SK-N-SH (cell line): ENCODE results near the gene DOK7. TPM values are rescaled to one million over a fixed set of nuclear protein-coding genes. Genes with fewer than 3 reads are reported as not detected.

Source experiments
- CTCF ChIA-PET: fragments of 300-600, 350-600 bp; formaldehyde crosslinking; extraction: SDS; loops from one replicate; lab custom pipeline; 2021; lab: Yijun Ruan, JAX
- POLR2A ChIA-PET: fragments of 350-600 bp; sonication (Branson Sonifier 250); formaldehyde crosslinking; extraction: SDS; loops from one replicate; lab custom pipeline; 2020; ENCODE audit warnings: antibody characterized with exemption, inconsistent platforms; lab: Yijun Ruan, JAX
- DNase-seq: peaks from one replicate; pipeline ENCODE4 v3.0.0; 2012
- H2AFZ ChIP-seq: fragments of 200-600 bp; sonication (generic); 2 replicates; pipeline ENCODE4 v1.8.1; 2016; ENCODE audit warnings: antibody characterized with exemption, mild to moderate bottlenecking, low read depth
- H3F3A ChIP-seq: fragments of 200-600 bp; sonication (generic); replicated peaks from 2 replicates; pipeline ENCODE3; 2016; ENCODE audit warnings: antibody characterized with exemption, mild to moderate bottlenecking; ENCODE audit not compliant: insufficient read depth
- H3K27ac ChIP-seq, 2 experiments: fragments of 200-500 bp in 1 of 2; fragments of 200-600 bp in 1 of 2; sonication (Bioruptor generic) in 1 of 2; sonication (generic), shearing (Covaris generic) in 1 of 2; 2 replicates each; pipeline versions ENCODE4 v1.5.1 to v1.6.1; 2014 to 2016; ENCODE audit warnings: low read depth in 2 of 2, inconsistent platforms in 1 of 2, low read length in 1 of 2, mild to moderate bottlenecking in 1 of 2, mixed read lengths in 1 of 2
- H3K27me3 ChIP-seq: fragments of 200-600 bp; sonication (generic), shearing (Covaris generic); 2 replicates; pipeline ENCODE4 v1.6.1; 2016; ENCODE audit warnings: mixed run types; ENCODE audit not compliant: insufficient read depth
- H3K36me3 ChIP-seq, 2 experiments: fragments of 200-500 bp in 1 of 2; fragments of 200-600 bp in 1 of 2; sonication (Bioruptor generic) in 1 of 2; sonication (generic) in 1 of 2; replicated peaks in 1 of 2; 2 replicates each; pipeline versions ENCODE3 to v1.5.1; 2014 to 2016; ENCODE audit warnings: low read length in 1 of 2, mild to moderate bottlenecking in 1 of 2; ENCODE audit not compliant: insufficient read depth in 2 of 2, control insufficient read depth in 1 of 2
- H3K4me1 ChIP-seq, 2 experiments: fragments of 200-500 bp in 1 of 2; fragments of 200-600 bp in 1 of 2; sonication (Bioruptor generic) in 1 of 2; sonication (generic), shearing (Covaris generic) in 1 of 2; 2 replicates each; pipeline versions ENCODE4 v1.5.1 to v1.6.1; 2014 to 2016; ENCODE audit warnings: low read depth in 1 of 2, low read length in 1 of 2, mixed run types in 1 of 2; ENCODE audit not compliant: insufficient read depth in 2 of 2, control insufficient read depth in 1 of 2
- H3K4me2 ChIP-seq: fragments of 200-600 bp; sonication (generic), shearing (Covaris generic); 2 replicates; pipeline ENCODE4 v1.6.1; 2017; ENCODE audit warnings: mixed run types
- H3K4me3 ChIP-seq, 2 experiments: fragments of 200-500 bp in 1 of 2; fragments of 200-600 bp in 1 of 2; sonication (Bioruptor generic) in 1 of 2; sonication (generic), shearing (Covaris generic) in 1 of 2; 2 replicates each; pipeline versions ENCODE4 v1.5.1 to v1.8.1; 2014 to 2016; ENCODE audit warnings: low read depth in 2 of 2, inconsistent platforms in 1 of 2, low read length in 1 of 2, mild to moderate bottlenecking in 1 of 2, mixed read lengths in 1 of 2, moderate library complexity in 1 of 2
- H3K79me2 ChIP-seq: fragments of 200-600 bp; sonication (generic); 2 replicates; pipeline ENCODE4 v1.8.1; 2017; ENCODE audit warnings: mild to moderate bottlenecking; ENCODE audit not compliant: insufficient read depth
- H3K9ac ChIP-seq: fragments of 200-600 bp; sonication (generic); 2 replicates; pipeline ENCODE4 v1.6.1; 2017; ENCODE audit warnings: mixed run types
- H3K9me2 ChIP-seq: fragments of 200-600 bp; sonication (generic); 2 replicates; pipeline ENCODE4 v1.6.1; 2017; ENCODE audit warnings: mixed run types
- H3K9me3 ChIP-seq: fragments of 200-600 bp; sonication (generic); 2 replicates; pipeline ENCODE4 v1.6.1; 2017; ENCODE audit warnings: mixed run types, mild to moderate bottlenecking, moderate library complexity
- H4K20me1 ChIP-seq: fragments of 200-600 bp; sonication (generic); 2 replicates; pipeline ENCODE4 v1.6.1; 2017; ENCODE audit warnings: mild to moderate bottlenecking, mixed run types; ENCODE audit not compliant: insufficient read depth
- CHD2 ChIP-seq: fragments of 150-350 bp; IDR thresholded peaks from 2 replicates; pipeline ENCODE4 v1.6.1; 2018; ENCODE audit warnings: low read length; ENCODE audit not compliant: partially characterized antibody
- EP300 ChIP-seq, 2 experiments: IDR thresholded peaks; 2 replicates each; pipeline versions ENCODE4 v1.4.0 to v1.6.1; 2012; ENCODE audit warnings: borderline replicate concordance in 1 of 2, low read depth in 1 of 2, low read length in 1 of 2
- FOSL2 ChIP-seq: IDR thresholded peaks from 2 replicates; pipeline ENCODE4 v1.4.0; 2012; ENCODE audit warnings: low read depth, mild to moderate bottlenecking, moderate library complexity, borderline replicate concordance
- GATA2 ChIP-seq: sonication (generic); formaldehyde crosslinking; IDR thresholded peaks from 2 replicates; pipeline ENCODE4 v1.5.0; 2020; ENCODE audit warnings: mild to moderate bottlenecking, missing genetic modification reagents
- MEF2A ChIP-seq: IDR thresholded peaks from 2 replicates; pipeline ENCODE4 v1.4.0; 2012; ENCODE audit warnings: low read depth, borderline replicate concordance
- RAD21 ChIP-seq: IDR thresholded peaks from 2 replicates; pipeline ENCODE4 v1.6.1; 2012; ENCODE audit warnings: mild to moderate bottlenecking, low read length
- RCOR1 ChIP-seq: fragments of 150-350 bp; IDR thresholded peaks from 2 replicates; pipeline ENCODE4 v1.6.1; 2017; ENCODE audit warnings: antibody characterized with exemption, low read length
- RFX5 ChIP-seq: IDR thresholded peaks from 2 replicates; pipeline ENCODE4 v1.6.1; 2012; ENCODE audit warnings: mild to moderate bottlenecking, improper control_type of control experiment, low read length
- RXRA ChIP-seq: IDR thresholded peaks from 2 replicates; pipeline ENCODE4 v1.4.0; 2012; ENCODE audit warnings: low read depth, mild to moderate bottlenecking, borderline replicate concordance
- SMC3 ChIP-seq: IDR thresholded peaks from 2 replicates; pipeline ENCODE4 v1.6.1; 2012; ENCODE audit warnings: low read depth, low read length, improper control_type of control experiment
- TAF1 ChIP-seq: IDR thresholded peaks from 2 replicates; pipeline ENCODE4 v1.6.1; 2012; ENCODE audit warnings: low read depth, mild to moderate bottlenecking, low read length, moderate library complexity, borderline replicate concordance
- WGBS: methylation state at CpG from one replicate; pipeline ENCODE4 v1.1.6; 2017; ENCODE audit warnings: low lambda C conversion rate; 5-methylcytosine and 5-hydroxymethylcytosine counted together
- polyA plus RNA-seq, 3 experiments: library from polyadenylated mRNA; depleted of rRNA; stranded (reverse); fragments of >200 nt; gene quantifications; 2 replicates each; pipeline ENCODE4 v1.2.3, GENCODE V29; 2012
- TF ChIP-seq, protein P1 (sequence below): IDR thresholded peaks from 2 replicates; pipeline ENCODE4 v1.4.0; 2012; ENCODE audit warnings: low read depth
- TF ChIP-seq, protein P2 (sequence below): IDR thresholded peaks from 2 replicates; pipeline ENCODE4; 2012

The DOK7 gene
- polyA plus RNA-seq, 1 of the 3 experiments (the other 2 are of a cell fraction): not detected

DNA sequence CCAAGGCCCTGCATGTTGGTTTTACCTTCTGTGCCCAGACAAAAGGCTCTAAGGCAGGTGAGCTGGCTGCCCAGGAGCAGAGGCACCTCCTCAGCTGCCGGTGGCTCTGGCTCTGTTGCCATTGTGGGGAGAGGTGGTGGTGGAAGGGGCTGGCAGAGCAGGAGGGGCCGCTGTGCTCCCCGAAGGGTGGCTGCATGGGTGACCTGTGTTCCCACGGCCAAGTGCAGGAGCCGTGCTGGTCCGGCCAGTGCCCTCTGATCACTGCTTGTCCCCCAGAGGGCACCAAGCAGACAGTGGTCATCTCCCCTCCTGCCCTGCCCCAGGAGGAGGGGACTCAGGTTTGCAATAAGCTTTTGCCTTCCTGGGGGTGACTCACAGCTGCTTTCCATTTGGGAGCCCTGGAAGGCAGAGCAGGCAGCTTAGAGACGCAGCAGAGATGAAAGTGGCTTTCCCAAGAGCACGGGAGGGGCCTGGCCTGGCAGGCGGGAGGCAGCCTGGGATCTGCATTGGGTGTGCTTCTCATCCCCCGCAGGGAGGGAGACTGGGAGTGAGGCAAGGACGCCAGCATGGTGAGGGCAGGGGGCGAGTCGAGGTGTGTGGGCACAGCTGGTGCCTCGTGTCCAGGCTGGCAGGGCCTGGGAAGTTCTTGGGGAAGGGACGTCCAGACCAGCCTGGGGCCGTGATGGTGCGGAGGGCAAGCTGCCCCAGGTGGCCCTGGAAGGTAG lies 28.7 kb downstream of the DOK7 start:
- H2AFZ ChIP-seq: no peak overlapping the region
- no peak overlapping the region; a peak in 1 of 4 replicates for H3K4me3 ChIP-seq
- H3K9ac ChIP-seq: no peak overlapping the region
- peaks cover 0 to 23% of the 10 kb centered on the region in 2 experiments; a peak in 1 of 4 replicates for H3K4me1 ChIP-seq
- H3K36me3 ChIP-seq: no peaks in the 10 kb centered on the region
- H3K4me2 ChIP-seq: peak overlapping the region; percentile 33; the same call in 1 of the 2 replicates
- no peak overlapping the region; a peak in 1 of 4 replicates for H3K27ac ChIP-seq
- no peaks in the 10 kb centered on the region for H3K9me3 ChIP-seq
- CTCF ChIA-PET: interaction anchor here (1.7 to 4.7 kb wide), 2 partner anchors 11 to 274 kb away, joined by 6 to 30 read pairs; partner anchors contain the start of gene ADRA2C
- no peaks in the 10 kb centered on the region for H3K9me2 ChIP-seq
- H4K20me1 ChIP-seq: no peaks in the 10 kb centered on the region
- peak; percentile 76 for DNase-seq
- no peaks in the 10 kb centered on the region for H3K27me3 ChIP-seq
- TF ChIP-seq MEF2A: no peak
- POLR2A ChIA-PET: interaction anchor here (0.6 to 1.3 kb wide), 2 partner anchors 8 to 22 kb away, joined by 3 read pairs; no protein-coding TSS in a partner anchor
- no peaks in the 10 kb centered on the region for H3K79me2 ChIP-seq
- no peaks in the 10 kb centered on the region for H3F3A ChIP-seq
- 43% methylated on average over 11 of the region's 17 CpGs for WGBS

DNA sequence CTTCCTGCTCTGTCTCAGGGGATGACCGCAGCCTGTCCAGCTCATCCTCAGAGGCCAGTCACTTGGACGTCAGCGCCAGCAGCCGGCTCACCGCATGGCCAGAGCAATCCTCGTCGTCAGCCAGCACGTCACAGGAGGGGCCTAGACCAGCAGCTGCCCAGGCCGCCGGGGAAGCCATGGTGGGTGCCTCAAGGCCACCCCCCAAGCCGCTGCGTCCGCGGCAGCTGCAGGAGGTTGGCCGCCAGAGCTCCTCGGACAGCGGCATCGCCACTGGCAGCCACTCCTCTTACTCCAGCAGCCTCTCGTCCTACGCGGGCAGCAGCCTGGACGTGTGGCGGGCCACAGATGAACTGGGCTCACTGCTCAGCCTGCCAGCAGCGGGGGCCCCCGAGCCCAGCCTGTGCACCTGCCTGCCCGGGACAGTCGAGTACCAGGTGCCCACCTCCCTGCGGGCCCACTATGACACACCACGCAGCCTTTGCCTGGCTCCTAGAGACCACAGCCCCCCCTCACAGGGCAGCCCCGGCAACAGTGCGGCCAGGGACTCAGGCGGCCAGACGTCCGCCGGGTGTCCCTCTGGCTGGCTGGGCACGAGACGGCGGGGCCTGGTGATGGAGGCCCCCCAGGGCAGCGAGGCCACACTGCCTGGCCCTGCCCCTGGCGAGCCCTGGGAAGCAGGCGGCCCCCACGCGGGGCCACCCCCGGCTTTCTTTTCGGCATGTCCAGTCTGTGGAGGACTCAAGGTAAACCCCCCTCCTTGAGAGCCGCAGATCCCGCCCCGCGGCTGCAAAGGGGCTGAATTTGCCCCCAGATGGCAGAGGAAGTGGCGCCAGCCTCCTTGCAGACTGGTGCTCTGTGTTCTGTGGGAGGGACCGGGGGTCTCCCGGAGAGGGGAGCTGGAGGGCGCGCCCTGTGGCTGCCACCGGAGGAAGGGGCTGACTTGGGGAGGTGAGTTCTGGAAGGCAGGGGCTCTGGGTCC lies 29.9 kb downstream of the DOK7 start:
- Histone ChIP-seq H3K27me3 (no peaks in the 10 kb centered on the region), H3K4me3 (no peak overlapping the region), H3K9me2 (no peaks in the 10 kb centered on the region), H3K79me2 (no peaks in the 10 kb centered on the region), H2AFZ (no peak overlapping the region), H3K9ac (no peak overlapping the region), H3K4me1 (peaks cover 0 to 23% of the 10 kb centered on the region in 2 experiments; a peak in 1 of 4 replicates), H3F3A (no peaks in the 10 kb centered on the region), H3K9me3 (no peaks in the 10 kb centered on the region), H3K36me3 (no peaks in the 10 kb centered on the region), H3K27ac (no peak overlapping the region), H4K20me1 (no peaks in the 10 kb centered on the region), H3K4me2 (no peak overlapping the region)
- DNase-seq: peak; percentile 76
- ChIA-PET CTCF (interaction anchor here (1.3 to 4.7 kb wide), 4 partner anchors 12 to 273 kb away, joined by 3 to 30 read pairs (median 6); partner anchors contain the start of gene ADRA2C), POLR2A (interaction anchor here (1.3 kb wide), 1 partner anchor 9 kb away, joined by 3 read pairs; no protein-coding TSS in a partner anchor)
- 25% methylated on average over 7 of the region's 55 CpGs for WGBS
- no peak for TF ChIP-seq RFX5

DNA sequence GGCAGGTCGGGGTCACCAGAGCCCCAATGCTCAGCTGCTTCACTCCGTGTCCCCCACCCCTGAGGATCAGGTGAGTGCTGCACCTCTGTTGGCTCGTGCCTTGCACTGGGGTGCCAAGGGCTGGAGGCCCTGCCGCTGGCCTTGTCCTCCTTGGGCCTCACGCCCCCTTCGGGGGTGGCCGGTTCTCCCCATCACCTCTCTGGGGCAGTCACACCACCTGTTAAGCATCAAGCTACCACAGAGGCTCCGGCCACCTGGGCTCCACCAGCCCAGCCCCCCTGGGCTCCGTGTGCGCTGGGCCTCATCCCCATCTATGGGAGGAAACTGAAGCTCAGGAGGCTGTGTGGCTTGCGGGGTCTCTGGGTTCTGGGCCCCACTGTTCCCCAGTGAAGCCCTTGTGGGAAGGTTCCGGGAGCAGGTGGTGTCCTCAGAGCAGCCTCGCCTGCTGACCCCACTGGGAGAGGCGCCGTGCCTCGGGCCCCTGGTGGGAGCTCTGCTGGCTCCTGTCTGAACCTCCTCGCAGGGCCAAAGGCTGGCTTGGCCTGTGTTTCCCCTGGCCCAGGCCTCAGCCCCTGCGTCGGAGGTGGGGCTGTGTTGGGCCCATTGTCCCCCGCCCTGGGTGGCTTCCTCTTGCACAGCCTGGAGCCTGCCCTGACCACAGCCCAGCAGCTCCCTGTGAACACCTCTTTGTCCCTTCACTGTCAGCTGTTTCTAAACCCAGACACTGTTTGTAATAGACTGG lies 30.8 kb downstream of the DOK7 start:
- CTCF ChIA-PET: interaction anchor here (1.3 to 4.7 kb wide), 3 partner anchors 13 to 148 kb away, joined by 3 to 30 read pairs (median 6); no protein-coding TSS in a partner anchor
- Histone ChIP-seq H3K4me1 (peaks cover 0 to 23% of the 10 kb centered on the region in 2 experiments; a peak in 1 of 4 replicates), H3K36me3 (no peaks in the 10 kb centered on the region), H3K9ac (no peak overlapping the region), H3K9me2 (no peaks in the 10 kb centered on the region), H2AFZ (no peak overlapping the region), H3K4me2 (no peak overlapping the region), H3K4me3 (no peak overlapping the region), H3F3A (no peaks in the 10 kb centered on the region), H3K27ac (no peak overlapping the region), H3K9me3 (no peaks in the 10 kb centered on the region), H3K27me3 (no peaks in the 10 kb centered on the region), H4K20me1 (no peaks in the 10 kb centered on the region), H3K79me2 (no peaks in the 10 kb centered on the region)
- DNase-seq: no peak
- POLR2A ChIA-PET: no interaction called here
- WGBS: 87% methylated on average over 3 of the region's 20 CpGs
- TF ChIP-seq, protein P1, sequence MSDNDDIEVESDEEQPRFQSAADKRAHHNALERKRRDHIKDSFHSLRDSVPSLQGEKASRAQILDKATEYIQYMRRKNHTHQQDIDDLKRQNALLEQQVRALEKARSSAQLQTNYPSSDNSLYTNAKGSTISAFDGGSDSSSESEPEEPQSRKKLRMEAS: no peak
- TF ChIP-seq TAF1 (no peak), FOSL2 (no peak), GATA2 (CRISPR knock-in tag) (no peak), EP300 (IDR thresholded peaks at IDR 0.05; ENCODE audit: borderline replicate concordance in 1 of 2, low read depth in 1 of 2, low read length in 1 of 2) (no peak), MEF2A (no peak), RXRA (no peak), CHD2 (no peak), RAD21 (no peak), SMC3 (no peak), RCOR1 (no peak)
- TF ChIP-seq, protein P2, sequence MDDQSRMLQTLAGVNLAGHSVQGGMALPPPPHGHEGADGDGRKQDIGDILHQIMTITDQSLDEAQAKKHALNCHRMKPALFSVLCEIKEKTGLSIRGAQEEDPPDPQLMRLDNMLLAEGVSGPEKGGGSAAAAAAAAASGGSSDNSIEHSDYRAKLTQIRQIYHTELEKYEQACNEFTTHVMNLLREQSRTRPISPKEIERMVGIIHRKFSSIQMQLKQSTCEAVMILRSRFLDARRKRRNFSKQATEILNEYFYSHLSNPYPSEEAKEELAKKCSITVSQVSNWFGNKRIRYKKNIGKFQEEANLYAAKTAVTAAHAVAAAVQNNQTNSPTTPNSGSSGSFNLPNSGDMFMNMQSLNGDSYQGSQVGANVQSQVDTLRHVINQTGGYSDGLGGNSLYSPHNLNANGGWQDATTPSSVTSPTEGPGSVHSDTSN: no peak
